ENCODE results near the gene SPO11. TPM values are rescaled to one million over a fixed set of nuclear protein-coding genes. Genes with fewer than 3 reads are reported as not detected.
A peak's percentile ranks its signal among the peaks of the same experiment; 100 is the strongest.

SPO11 gene
- total and polyA plus RNA-seq, 10 of the 15 experiments (the other 5 are each of a cell fraction or from before 2014, with no cell fraction given), result not detected

DNA sequence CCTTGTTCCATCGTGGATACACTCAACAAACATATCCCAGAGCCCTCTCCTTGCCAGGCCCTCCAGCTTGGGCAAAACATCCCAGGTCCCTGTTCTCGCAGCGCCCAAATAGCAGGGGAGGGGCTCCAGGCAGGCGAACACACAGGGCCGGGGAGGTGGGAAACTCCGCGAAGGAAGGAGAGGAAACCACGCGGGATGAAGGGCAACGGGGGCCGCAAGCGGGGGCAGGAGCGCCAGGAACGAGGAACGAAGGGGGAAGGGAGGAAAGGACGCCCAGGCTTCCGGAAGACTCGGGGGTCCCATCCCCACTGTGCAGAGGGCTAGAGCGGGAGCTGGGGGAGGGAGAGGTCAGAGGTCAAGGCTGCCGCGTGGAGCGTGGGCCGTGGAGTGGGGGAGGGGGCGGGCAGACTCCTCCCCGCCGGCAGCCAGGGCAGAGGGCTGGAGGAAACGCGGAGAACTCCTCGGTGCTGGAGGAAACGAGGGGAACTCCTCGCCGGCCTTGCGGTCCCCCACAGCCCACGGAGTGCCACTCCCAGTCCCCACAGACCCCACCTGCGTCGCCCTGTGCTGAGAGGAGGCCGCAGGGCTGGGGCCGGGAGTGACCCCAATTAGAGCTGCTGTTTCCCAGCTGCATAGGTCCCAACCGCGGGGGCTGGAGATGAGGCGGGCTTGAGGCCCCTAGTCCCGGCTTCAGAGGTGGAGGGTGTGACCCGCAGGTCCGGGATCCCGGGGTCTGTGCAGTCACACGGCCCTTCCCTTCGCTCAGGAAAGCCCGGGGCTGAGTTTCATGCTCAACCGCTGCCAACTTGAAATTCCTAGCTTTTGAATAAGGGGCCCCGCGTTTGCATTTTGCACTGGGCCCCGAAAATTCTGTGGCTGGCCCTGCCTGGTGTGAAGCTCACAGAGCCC lies 60.3 kb downstream of the SPO11 start (continued):
- TF ChIP-seq, protein P1, sequence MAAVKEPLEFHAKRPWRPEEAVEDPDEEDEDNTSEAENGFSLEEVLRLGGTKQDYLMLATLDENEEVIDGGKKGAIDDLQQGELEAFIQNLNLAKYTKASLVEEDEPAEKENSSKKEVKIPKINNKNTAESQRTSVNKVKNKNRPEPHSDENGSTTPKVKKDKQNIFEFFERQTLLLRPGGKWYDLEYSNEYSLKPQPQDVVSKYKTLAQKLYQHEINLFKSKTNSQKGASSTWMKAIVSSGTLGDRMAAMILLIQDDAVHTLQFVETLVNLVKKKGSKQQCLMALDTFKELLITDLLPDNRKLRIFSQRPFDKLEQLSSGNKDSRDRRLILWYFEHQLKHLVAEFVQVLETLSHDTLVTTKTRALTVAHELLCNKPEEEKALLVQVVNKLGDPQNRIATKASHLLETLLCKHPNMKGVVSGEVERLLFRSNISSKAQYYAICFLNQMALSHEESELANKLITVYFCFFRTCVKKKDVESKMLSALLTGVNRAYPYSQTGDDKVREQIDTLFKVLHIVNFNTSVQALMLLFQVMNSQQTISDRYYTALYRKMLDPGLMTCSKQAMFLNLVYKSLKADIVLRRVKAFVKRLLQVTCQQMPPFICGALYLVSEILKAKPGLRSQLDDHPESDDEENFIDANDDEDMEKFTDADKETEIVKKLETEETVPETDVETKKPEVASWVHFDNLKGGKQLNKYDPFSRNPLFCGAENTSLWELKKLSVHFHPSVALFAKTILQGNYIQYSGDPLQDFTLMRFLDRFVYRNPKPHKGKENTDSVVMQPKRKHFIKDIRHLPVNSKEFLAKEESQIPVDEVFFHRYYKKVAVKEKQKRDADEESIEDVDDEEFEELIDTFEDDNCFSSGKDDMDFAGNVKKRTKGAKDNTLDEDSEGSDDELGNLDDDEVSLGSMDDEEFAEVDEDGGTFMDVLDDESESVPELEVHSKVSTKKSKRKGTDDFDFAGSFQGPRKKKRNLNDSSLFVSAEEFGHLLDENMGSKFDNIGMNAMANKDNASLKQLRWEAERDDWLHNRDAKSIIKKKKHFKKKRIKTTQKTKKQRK (IDR thresholded peaks at IDR 0.05; ENCODE audit: low read depth, low read length), result no peak
- no peak for TF ChIP-seq STAT1 (conservative IDR thresholded peaks at IDR 0.05)
- no peak for TF ChIP-seq CTCF (IDR thresholded peaks at IDR 0.05 in 2 of 3, conservative IDR thresholded peaks at IDR 0.05 in 1 of 3; ENCODE audit: control insufficient read depth in 2 of 3, extremely low read depth in 1 of 3, insufficient read depth in 1 of 3, low read depth in 3 of 3, low read length in 3 of 3)
- no peak for TF ChIP-seq RBBP5 (conservative IDR thresholded peaks at IDR 0.05)
- TF ChIP-seq SREBF2 (IDR thresholded peaks at IDR 0.05; ENCODE audit: low read length), result no peak
- no peak for TF ChIP-seq ZZZ3 (IDR thresholded peaks at IDR 0.05; ENCODE audit: control insufficient read depth, insufficient read length, low read depth)
- TF ChIP-seq, protein P2, sequence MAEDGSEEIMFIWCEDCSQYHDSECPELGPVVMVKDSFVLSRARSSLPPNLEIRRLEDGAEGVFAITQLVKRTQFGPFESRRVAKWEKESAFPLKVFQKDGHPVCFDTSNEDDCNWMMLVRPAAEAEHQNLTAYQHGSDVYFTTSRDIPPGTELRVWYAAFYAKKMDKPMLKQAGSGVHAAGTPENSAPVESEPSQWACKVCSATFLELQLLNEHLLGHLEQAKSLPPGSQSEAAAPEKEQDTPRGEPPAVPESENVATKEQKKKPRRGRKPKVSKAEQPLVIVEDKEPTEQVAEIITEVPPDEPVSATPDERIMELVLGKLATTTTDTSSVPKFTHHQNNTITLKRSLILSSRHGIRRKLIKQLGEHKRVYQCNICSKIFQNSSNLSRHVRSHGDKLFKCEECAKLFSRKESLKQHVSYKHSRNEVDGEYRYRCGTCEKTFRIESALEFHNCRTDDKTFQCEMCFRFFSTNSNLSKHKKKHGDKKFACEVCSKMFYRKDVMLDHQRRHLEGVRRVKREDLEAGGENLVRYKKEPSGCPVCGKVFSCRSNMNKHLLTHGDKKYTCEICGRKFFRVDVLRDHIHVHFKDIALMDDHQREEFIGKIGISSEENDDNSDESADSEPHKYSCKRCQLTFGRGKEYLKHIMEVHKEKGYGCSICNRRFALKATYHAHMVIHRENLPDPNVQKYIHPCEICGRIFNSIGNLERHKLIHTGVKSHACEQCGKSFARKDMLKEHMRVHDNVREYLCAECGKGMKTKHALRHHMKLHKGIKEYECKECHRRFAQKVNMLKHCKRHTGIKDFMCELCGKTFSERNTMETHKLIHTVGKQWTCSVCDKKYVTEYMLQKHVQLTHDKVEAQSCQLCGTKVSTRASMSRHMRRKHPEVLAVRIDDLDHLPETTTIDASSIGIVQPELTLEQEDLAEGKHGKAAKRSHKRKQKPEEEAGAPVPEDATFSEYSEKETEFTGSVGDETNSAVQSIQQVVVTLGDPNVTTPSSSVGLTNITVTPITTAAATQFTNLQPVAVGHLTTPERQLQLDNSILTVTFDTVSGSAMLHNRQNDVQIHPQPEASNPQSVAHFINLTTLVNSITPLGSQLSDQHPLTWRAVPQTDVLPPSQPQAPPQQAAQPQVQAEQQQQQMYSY (CRISPR knock-in tag; IDR thresholded peaks at IDR 0.05), result no peak
- TF ChIP-seq HDAC2 (IDR thresholded peaks at IDR 0.05), result no peak
- TF ChIP-seq NFYA (IDR thresholded peaks at IDR 0.05; ENCODE audit: borderline replicate concordance, low read depth, low read length), result no peak
- no peak for TF ChIP-seq ATF2 (IDR thresholded peaks at IDR 0.05; ENCODE audit: low read length)
- peak; percentile 69; the same call in 1 of the 2 replicates for TF ChIP-seq TAF1 (IDR thresholded peaks at IDR 0.05; ENCODE audit: borderline replicate concordance, low read depth, low read length)
- no peak for TF ChIP-seq MYB (IDR thresholded peaks at IDR 0.05; ENCODE audit: borderline replicate concordance, low read depth, low read length)
- TF ChIP-seq RUNX3 (IDR thresholded peaks at IDR 0.05; ENCODE audit: low read length), result no peak
- TF ChIP-seq, protein P3, sequence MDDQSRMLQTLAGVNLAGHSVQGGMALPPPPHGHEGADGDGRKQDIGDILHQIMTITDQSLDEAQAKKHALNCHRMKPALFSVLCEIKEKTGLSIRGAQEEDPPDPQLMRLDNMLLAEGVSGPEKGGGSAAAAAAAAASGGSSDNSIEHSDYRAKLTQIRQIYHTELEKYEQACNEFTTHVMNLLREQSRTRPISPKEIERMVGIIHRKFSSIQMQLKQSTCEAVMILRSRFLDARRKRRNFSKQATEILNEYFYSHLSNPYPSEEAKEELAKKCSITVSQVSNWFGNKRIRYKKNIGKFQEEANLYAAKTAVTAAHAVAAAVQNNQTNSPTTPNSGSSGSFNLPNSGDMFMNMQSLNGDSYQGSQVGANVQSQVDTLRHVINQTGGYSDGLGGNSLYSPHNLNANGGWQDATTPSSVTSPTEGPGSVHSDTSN (IDR thresholded peaks at IDR 0.05; ENCODE audit: insufficient replicate concordance, low read depth, low read length), result no peak
- TF ChIP-seq FOXK2 (IDR thresholded peaks at IDR 0.05), result no peak
- TF ChIP-seq JUND (IDR thresholded peaks at IDR 0.05; ENCODE audit: low read depth, low read length), result 0 out of 2 replicates have a peak, but pooled peaks have one; percentile 50
- TF ChIP-seq PML (IDR thresholded peaks at IDR 0.05; ENCODE audit: low read length), result no peak

All from GM12878 (cell line).